Measurements from ENCODE around the gene OR1F1. TPM values are rescaled to one million over a fixed set of nuclear protein-coding genes. Genes with fewer than 3 reads are reported as not detected.

The OR1F1 gene
- polyA plus RNA-seq, 1 of the 3 experiments (the other 2 are of a cell fraction), result 0.71 TPM

DNA sequence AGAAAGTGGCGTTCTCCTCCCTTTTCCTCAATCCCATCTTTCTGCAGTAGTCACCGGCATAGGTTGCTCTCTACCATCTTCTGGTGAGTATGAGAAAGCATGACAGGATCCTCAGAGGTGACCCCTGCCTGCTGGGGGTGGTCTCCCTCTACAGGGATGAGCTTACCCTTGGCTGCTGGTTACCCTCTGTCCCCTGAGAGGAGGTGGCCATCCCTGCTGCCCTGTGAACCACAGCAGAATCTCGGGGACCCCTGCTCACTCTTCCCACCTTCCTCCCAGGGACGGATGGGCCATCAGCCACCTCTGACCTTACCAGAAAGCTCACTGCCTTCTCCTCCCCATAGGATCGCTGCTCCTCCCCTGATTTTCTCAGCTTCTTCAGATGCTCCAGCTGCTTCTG lies 60.6 kb downstream of the OR1F1 start:
- Histone ChIP-seq H2AFZ (ENCODE audit: low read depth) (no peak overlapping the region), H3K36me3 (replicated peaks in 1 of 2; ENCODE audit: control insufficient read depth in 1 of 2, insufficient read depth in 2 of 2, low read length in 1 of 2) (no peaks in the 10 kb centered on the region), H3K9me2 (no peaks in the 10 kb centered on the region), H3K9ac (no peak overlapping the region), H3K9me3 (no peaks in the 10 kb centered on the region), H3K27ac (ENCODE audit: low read depth in 2 of 2, low read length in 1 of 2) (no peak overlapping the region), H4K20me1 (ENCODE audit: insufficient read depth) (no peaks in the 10 kb centered on the region), H3K4me3 (ENCODE audit: low read depth in 2 of 2, low read length in 1 of 2) (no peak overlapping the region), H3F3A (replicated peaks; ENCODE audit: insufficient read depth) (no peaks in the 10 kb centered on the region), H3K79me2 (ENCODE audit: insufficient read depth) (no peaks in the 10 kb centered on the region), H3K27me3 (ENCODE audit: insufficient read depth) (peaks cover 48% of the 10 kb centered on the region), H3K4me2 (no peak overlapping the region), H3K4me1 (ENCODE audit: control insufficient read depth in 1 of 2, insufficient read depth in 2 of 2, low read depth in 1 of 2, low read length in 1 of 2) (no peaks in the 10 kb centered on the region)
- TF ChIP-seq SIN3A (IDR thresholded peaks at IDR 0.05; ENCODE audit: borderline replicate concordance, low read depth, low read length) (no peak), FOXM1 (IDR thresholded peaks at IDR 0.05; ENCODE audit: low read depth) (no peak), EZH2phosphoT487 (IDR thresholded peaks at IDR 0.05; ENCODE audit: borderline replicate concordance, low read depth) (no peak), RXRA (IDR thresholded peaks at IDR 0.05; ENCODE audit: borderline replicate concordance, low read depth) (no peak), JUND (IDR thresholded peaks at IDR 0.05) (no peak), TAF1 (IDR thresholded peaks at IDR 0.05; ENCODE audit: borderline replicate concordance, low read depth, low read length) (no peak), NRF1 (IDR thresholded peaks at IDR 0.05; ENCODE audit: low read depth, low read length) (no peak), RAD21 (IDR thresholded peaks at IDR 0.05; ENCODE audit: low read length) (no peak), FOXJ3 (CRISPR knock-in tag; IDR thresholded peaks at IDR 0.05) (no peak), RCOR1 (IDR thresholded peaks at IDR 0.05; ENCODE audit: low read length) (no peak), TEAD4 (IDR thresholded peaks at IDR 0.05; ENCODE audit: borderline replicate concordance, insufficient read depth) (no peak), POLR2AphosphoS5 (IDR thresholded peaks at IDR 0.05; ENCODE audit: low read depth, low read length) (no peak)
- TF ChIP-seq, protein P1, sequence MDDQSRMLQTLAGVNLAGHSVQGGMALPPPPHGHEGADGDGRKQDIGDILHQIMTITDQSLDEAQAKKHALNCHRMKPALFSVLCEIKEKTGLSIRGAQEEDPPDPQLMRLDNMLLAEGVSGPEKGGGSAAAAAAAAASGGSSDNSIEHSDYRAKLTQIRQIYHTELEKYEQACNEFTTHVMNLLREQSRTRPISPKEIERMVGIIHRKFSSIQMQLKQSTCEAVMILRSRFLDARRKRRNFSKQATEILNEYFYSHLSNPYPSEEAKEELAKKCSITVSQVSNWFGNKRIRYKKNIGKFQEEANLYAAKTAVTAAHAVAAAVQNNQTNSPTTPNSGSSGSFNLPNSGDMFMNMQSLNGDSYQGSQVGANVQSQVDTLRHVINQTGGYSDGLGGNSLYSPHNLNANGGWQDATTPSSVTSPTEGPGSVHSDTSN (IDR thresholded peaks at IDR 0.05), result no peak
- TF ChIP-seq, protein P2, sequence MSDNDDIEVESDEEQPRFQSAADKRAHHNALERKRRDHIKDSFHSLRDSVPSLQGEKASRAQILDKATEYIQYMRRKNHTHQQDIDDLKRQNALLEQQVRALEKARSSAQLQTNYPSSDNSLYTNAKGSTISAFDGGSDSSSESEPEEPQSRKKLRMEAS (IDR thresholded peaks at IDR 0.05; ENCODE audit: low read depth), result no peak
- DNase-seq, result no peak
- ChIA-PET CTCF (no interaction called here), POLR2A (no interaction called here)
- WGBS (ENCODE audit: low lambda C conversion rate), result 25% methylated on average over 5 of the region's 5 CpGs

DNA sequence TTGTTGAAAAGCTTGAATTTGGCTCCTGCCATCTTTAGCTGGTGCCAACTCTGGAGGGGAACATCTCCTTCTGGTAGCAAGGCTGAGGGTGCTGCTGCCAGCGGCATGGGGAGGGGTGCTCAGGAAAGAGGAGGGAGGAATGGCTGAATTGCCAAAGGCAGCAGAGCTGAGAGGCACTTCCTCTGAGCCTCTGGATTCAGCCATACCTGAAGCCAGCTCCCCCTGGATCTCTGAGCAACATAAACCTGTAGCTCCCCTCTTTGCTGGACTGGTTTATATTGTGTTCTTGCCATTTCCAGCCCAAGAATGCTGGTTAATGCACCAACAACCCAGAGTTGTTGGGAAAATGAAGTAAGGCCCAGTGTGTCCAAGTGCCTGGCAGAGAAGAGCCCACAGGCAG lies 61.0 kb downstream of the OR1F1 start:
- ChIA-PET POLR2A (no interaction called here), CTCF (interaction anchor here (1.5 kb wide), 1 partner anchor 16 kb away, joined by 3 read pairs; no protein-coding TSS in a partner anchor)
- 0% methylated on average over 1 of the region's 1 CpG for WGBS (ENCODE audit: low lambda C conversion rate)
- no peaks in the 10 kb centered on the region for H3K36me3 ChIP-seq (replicated peaks in 1 of 2; ENCODE audit: control insufficient read depth in 1 of 2, insufficient read depth in 2 of 2, low read length in 1 of 2)
- DNase-seq, result no peak
- no peak overlapping the region for H2AFZ ChIP-seq (ENCODE audit: low read depth)
- H3K9me2 ChIP-seq, result no peaks in the 10 kb centered on the region
- no peaks in the 10 kb centered on the region for H3F3A ChIP-seq (replicated peaks; ENCODE audit: insufficient read depth)
- H3K79me2 ChIP-seq (ENCODE audit: insufficient read depth), result no peaks in the 10 kb centered on the region
- no peaks in the 10 kb centered on the region for H3K4me1 ChIP-seq (ENCODE audit: control insufficient read depth in 1 of 2, insufficient read depth in 2 of 2, low read depth in 1 of 2, low read length in 1 of 2)
- H3K4me2 ChIP-seq, result no peak overlapping the region
- TF ChIP-seq TAF1 (IDR thresholded peaks at IDR 0.05; ENCODE audit: borderline replicate concordance, low read depth, low read length), result no peak
- H3K9ac ChIP-seq, result no peak overlapping the region
- H3K27ac ChIP-seq (ENCODE audit: low read depth in 2 of 2, low read length in 1 of 2), result no peak overlapping the region
- H3K4me3 ChIP-seq (ENCODE audit: low read depth in 2 of 2, low read length in 1 of 2), result no peak overlapping the region
- H3K9me3 ChIP-seq, result no peaks in the 10 kb centered on the region
- peaks cover 46% of the 10 kb centered on the region for H3K27me3 ChIP-seq (ENCODE audit: insufficient read depth)
- H4K20me1 ChIP-seq (ENCODE audit: insufficient read depth), result no peaks in the 10 kb centered on the region
